HG03108 (cell line): ENCODE results near the gene STAP2.
"Not testable (repeated sequence)": the region's sequence is repeated elsewhere in the genome, so short reads cannot be mapped to it uniquely, and the experiment has no call there.

Source experiments
- ATAC-seq: cut with Tn5 transposase; IDR thresholded peaks from one replicate; pipeline ENCODE4 v1.9.1; 2021; ENCODE audit warnings: moderate library complexity; ENCODE audit not compliant: unreplicated experiment

The STAP2 gene

GRCh38 chr19:4301590-4302242, 36.9 kb downstream of the STAP2 start:
- no peak for ATAC-seq

- ATAC-seq, result no peak
Observed at GRCh38 chr19:4300589-4300988, 38.0 kb downstream of the STAP2 start.

- ATAC-seq, result no peak
Observed at GRCh38 chr19:4298810-4299550, 39.6 kb downstream of the STAP2 start.

GRCh38 chr19:4297901-4298809, 40.5 kb downstream of the STAP2 start:
- no peak for ATAC-seq

- no peak for ATAC-seq
Observed at GRCh38 chr19:4295972-4296771, 42.5 kb downstream of the STAP2 start.

GRCh38 chr19:4294389-4294788, 44.2 kb downstream of the STAP2 start:
- no peak for ATAC-seq

- ATAC-seq, result no peak
Observed at GRCh38 chr19:4292515-4292914, 46.1 kb downstream of the STAP2 start.

- ATAC-seq, result no peak
Observed at GRCh38 chr19:4291184-4291732, 47.4 kb downstream of the STAP2 start.

GRCh38 chr19:4288091-4288777, 50.4 kb downstream of the STAP2 start:
- no peak for ATAC-seq

- not testable (repeated sequence) for ATAC-seq
Observed at GRCh38 chr19:4286141-4286540, 52.5 kb downstream of the STAP2 start.

- ATAC-seq, result no peak
Observed at GRCh38 chr19:4284974-4285373, 53.7 kb downstream of the STAP2 start.

GRCh38 chr19:4284176-4284958, 54.3 kb downstream of the STAP2 start:
- ATAC-seq, result no peak

GRCh38 chr19:4279530-4280422, 58.9 kb downstream of the STAP2 start:
- ATAC-seq, result no peak

- ATAC-seq, result no peak
Observed at GRCh38 chr19:4279267-4279529, 59.4 kb downstream of the STAP2 start.

- ATAC-seq, result no peak
Observed at GRCh38 chr19:4278419-4279266, 60.0 kb downstream of the STAP2 start, which contains the start of gene SHD. TSS of gene SHD (plus strand) at chr19:4279266. CDS start at chr19:4280064, 798 bp downstream.

- no peak for ATAC-seq
Observed at GRCh38 chr19:4278010-4278409, 60.6 kb downstream of the STAP2 start.

GRCh38 chr19:4277191-4277696, 61.4 kb downstream of the STAP2 start:
- no peak for ATAC-seq
